H9 (cell line): ENCODE data around the gene PRKCB. TPM values are rescaled to one million over a fixed set of nuclear protein-coding genes. Genes with fewer than 3 reads are reported as not detected.

Experiments
- DNase-seq: peaks from one replicate; pipeline ENCODE4 v3.0.0-alpha.2; 2017
- H2AFZ ChIP-seq: one replicate; pipeline ENCODE4 v1.6.1; 2013; ENCODE audit warnings: mild to moderate bottlenecking, low read length, control low read depth, moderate library complexity
- H2AK5ac ChIP-seq: 2 replicates; pipeline ENCODE4 v1.6.1; 2013; ENCODE audit warnings: low read length, control low read depth, mixed read lengths; ENCODE audit not compliant: insufficient read length
- H2BK120ac ChIP-seq: one replicate; pipeline ENCODE4 v1.6.1; 2013; ENCODE audit warnings: low read depth, mild to moderate bottlenecking, low read length, control low read depth, inconsistent platforms; ENCODE audit not compliant: poor library complexity, severe bottlenecking
- H2BK12ac ChIP-seq: 2 replicates; pipeline ENCODE4 v1.6.1; 2013; ENCODE audit warnings: low read length, control low read depth, mixed read lengths, low read depth; ENCODE audit not compliant: insufficient read length
- H2BK15ac ChIP-seq: 2 replicates; pipeline ENCODE4 v1.6.1; 2013; ENCODE audit warnings: low read depth, low read length, control low read depth
- H2BK20ac ChIP-seq: one replicate; pipeline ENCODE4 v1.6.1; 2013; ENCODE audit warnings: low read depth, mild to moderate bottlenecking, low read length, control low read depth, inconsistent platforms; ENCODE audit not compliant: poor library complexity, severe bottlenecking
- H2BK5ac ChIP-seq: 2 replicates; pipeline ENCODE4 v1.6.1; 2013; ENCODE audit warnings: low read length, control low read depth, mixed read lengths; ENCODE audit not compliant: insufficient read length
- H3K14ac ChIP-seq: 2 replicates; pipeline ENCODE4 v1.6.1; 2013; ENCODE audit warnings: low read length, control low read depth; ENCODE audit not compliant: insufficient read depth
- H3K18ac ChIP-seq: 2 replicates; pipeline ENCODE4 v1.6.1; 2013; ENCODE audit warnings: low read depth, mild to moderate bottlenecking, mixed read lengths, low read length, control low read depth; ENCODE audit not compliant: insufficient read length
- H3K23ac ChIP-seq: 2 replicates; pipeline ENCODE4 v1.6.1; 2013; ENCODE audit warnings: low read length, control low read depth, mixed read lengths, low read depth; ENCODE audit not compliant: insufficient read length
- H3K23me2 ChIP-seq: 2 replicates; pipeline ENCODE4 v1.6.1; 2013; ENCODE audit warnings: low read depth, mild to moderate bottlenecking, mixed read lengths, low read length, control low read depth; ENCODE audit not compliant: insufficient read length, poor library complexity, severe bottlenecking
- H3K27ac ChIP-seq: 2 replicates; pipeline ENCODE4 v1.5.1; 2013; ENCODE audit warnings: low read length, control low read depth, mixed read lengths, low read depth; ENCODE audit not compliant: insufficient read length
- H3K27me3 ChIP-seq: 2 replicates; pipeline ENCODE4 v1.6.1; 2013; ENCODE audit warnings: low read length, control low read depth, inconsistent platforms; ENCODE audit not compliant: insufficient read depth
- H3K4ac ChIP-seq: 2 replicates; pipeline ENCODE4 v1.6.1; 2013; ENCODE audit warnings: low read depth, mild to moderate bottlenecking, control low read depth, inconsistent platforms, low read length, moderate library complexity
- H3K4me1 ChIP-seq: 2 replicates; pipeline ENCODE4 v1.6.1; 2013; ENCODE audit warnings: low read length, control low read depth, inconsistent platforms; ENCODE audit not compliant: insufficient read depth
- H3K4me2 ChIP-seq: 2 replicates; pipeline ENCODE4 v1.6.1; 2013; ENCODE audit warnings: low read length, control low read depth, mixed read lengths; ENCODE audit not compliant: insufficient read length, insufficient read depth
- H3K56ac ChIP-seq: 2 replicates; pipeline ENCODE4 v1.6.1; 2013; ENCODE audit warnings: low read depth, mild to moderate bottlenecking, mixed read lengths, low read length, control low read depth; ENCODE audit not compliant: insufficient read length
- H3K79me1 ChIP-seq: 2 replicates; pipeline ENCODE4 v1.6.1; 2013; ENCODE audit warnings: low read depth, mild to moderate bottlenecking, moderate library complexity, low read length, control low read depth, inconsistent platforms; ENCODE audit not compliant: insufficient read depth, poor library complexity, severe bottlenecking
- H3K79me2 ChIP-seq: 2 replicates; pipeline ENCODE4 v1.6.1; 2013; ENCODE audit warnings: low read length, control low read depth, inconsistent platforms; ENCODE audit not compliant: insufficient read depth
- H3K9ac ChIP-seq: 2 replicates; pipeline ENCODE4 v1.6.1; 2013; ENCODE audit warnings: low read length, control low read depth, mixed read lengths; ENCODE audit not compliant: insufficient read length; ENCODE audit errors: extremely low read depth
- H3K9me3 ChIP-seq: one replicate; pipeline ENCODE4 v1.6.1; 2013; ENCODE audit warnings: low read depth, low read length, inconsistent platforms; ENCODE audit not compliant: control insufficient read depth
- H3T11ph ChIP-seq: one replicate; pipeline ENCODE4 v1.6.1; 2013; ENCODE audit warnings: mild to moderate bottlenecking, low read length, control low read depth, inconsistent platforms
- H4K20me1 ChIP-seq: one replicate; pipeline ENCODE4 v1.6.1; 2013; ENCODE audit not compliant: control insufficient read depth, insufficient read length, insufficient read depth
- H4K5ac ChIP-seq: 2 replicates; pipeline ENCODE4 v1.6.1; 2013; ENCODE audit warnings: low read depth, mild to moderate bottlenecking, mixed read lengths, low read length, control low read depth; ENCODE audit not compliant: insufficient read length
- H4K8ac ChIP-seq: replicated peaks from 2 replicates; pipeline ENCODE4 v1.6.1; 2013; ENCODE audit warnings: low read length, control low read depth, mixed read lengths, low read depth; ENCODE audit not compliant: insufficient read length
- H4K91ac ChIP-seq: 2 replicates; pipeline ENCODE4 v1.6.1; 2013; ENCODE audit warnings: low read depth, mild to moderate bottlenecking, moderate library complexity, mixed read lengths, low read length, control low read depth; ENCODE audit not compliant: insufficient read length
- H3K27ac Mint-ChIP-seq, 3 experiments: 2 replicates in 2 of 3; 3 replicates in 1 of 3; pipeline ENCODE4 v1.8.0; 2020 to 2021; ENCODE audit warnings: mixed read lengths in 3 of 3, mild to moderate bottlenecking in 1 of 3, moderate library complexity in 1 of 3
- H3K27me3 Mint-ChIP-seq: 2 replicates; pipeline ENCODE4 v1.8.0; 2021; ENCODE audit warnings: low read depth, mild to moderate bottlenecking, moderate library complexity, mixed read lengths
- H3K36me3 Mint-ChIP-seq, 3 experiments: 2 replicates in 2 of 3; 3 replicates in 1 of 3; pipeline ENCODE4 v1.8.0; 2020 to 2021; ENCODE audit warnings: low read depth in 3 of 3, mixed read lengths in 3 of 3; ENCODE audit not compliant: insufficient read depth in 1 of 3
- H3K4me1 Mint-ChIP-seq, 2 experiments: 2 replicates each; pipeline ENCODE4 v1.8.0; 2020; ENCODE audit warnings: mixed read lengths in 2 of 2
- H3K4me3 Mint-ChIP-seq, 2 experiments: 2 replicates in 1 of 2; 3 replicates in 1 of 2; pipeline ENCODE4 v1.8.0; 2020 to 2021; ENCODE audit warnings: mild to moderate bottlenecking in 2 of 2, mixed read lengths in 2 of 2, moderate library complexity in 1 of 2
- H3K9me3 Mint-ChIP-seq, 2 experiments: 2 replicates in 1 of 2; 3 replicates in 1 of 2; pipeline ENCODE4 v1.8.0; 2020; ENCODE audit warnings: mild to moderate bottlenecking in 2 of 2, mixed read lengths in 2 of 2, moderate library complexity in 1 of 2
- CTCF ChIP-seq: fragments of 200-600 bp; sonication (generic); conservative IDR thresholded peaks from 3 replicates; pipeline ENCODE4 v1.8.0; 2021; ENCODE audit warnings: antibody characterized with exemption, mild to moderate bottlenecking
- WGBS: extraction: QIAGEN DNeasy Blood & Tissue Kit; methylation state at CpG from one replicate; pipeline ENCODE4 v1.1.7; 2013; ENCODE audit warnings: missing lambda C conversion rate, low lambda C conversion rate, mixed read lengths; ENCODE audit not compliant: insufficient read length; ENCODE audit errors: extremely low coverage; 5-methylcytosine and 5-hydroxymethylcytosine counted together
- total RNA-seq: library from RNA; stranded (reverse); gene quantifications from 2 replicates; pipeline ENCODE4 v1.2.1, GENCODE V29; 2021

The PRKCB gene
- total RNA-seq, 1 experiment from 2014 or later = 7.0 TPM

- Histone ChIP-seq H2BK12ac (no peak overlapping the region), H3K9ac (no peak overlapping the region), H3K23ac (no peak overlapping the region), H3K27me3 (no peaks in the 10 kb centered on the region), H3T11ph (no peak overlapping the region), H4K8ac (no peak overlapping the region), H3K4me1 (no peaks in the 10 kb centered on the region), H3K4me2 (no peak overlapping the region), H2BK20ac (no peak overlapping the region), H3K4ac (no peak overlapping the region), H2BK5ac (no peak overlapping the region), H2BK15ac (no peak overlapping the region), H2BK120ac (no peak overlapping the region), H3K27ac (no peak overlapping the region), H3K79me1 (no peaks in the 10 kb centered on the region), H3K18ac (no peak overlapping the region), H4K20me1 (no peaks in the 10 kb centered on the region), H2AFZ (no peak overlapping the region), H4K91ac (no peak overlapping the region), H3K79me2 (no peaks in the 10 kb centered on the region), H3K23me2 (no peaks in the 10 kb centered on the region), H2AK5ac (no peak overlapping the region), H3K14ac (no peak overlapping the region), H4K5ac (no peak overlapping the region), H3K56ac (no peak overlapping the region), H3K9me3 (no peaks in the 10 kb centered on the region)
- Mint-ChIP-seq H3K4me3 (no peak overlapping the region), H3K27ac (no peak overlapping the region), H3K27me3 (peaks cover 34% of the 10 kb centered on the region), H3K36me3 (no peaks in the 10 kb centered on the region), H3K9me3 (no peaks in the 10 kb centered on the region), H3K4me1 (peaks cover 2 to 6% of the 10 kb centered on the region in 2 experiments; a peak in 2 of 4 replicates)
- no CpG with 5 or more reads among the region's 7 CpGs for WGBS
- DNase-seq = no peak
- no peak for TF ChIP-seq CTCF
Measured at GRCh38 chr16:24024971-24025370, 189.2 kb downstream of the PRKCB start.
